GM10248 (cell line): ENCODE measurements around the gene ULK4.

Experiments used
- CTCF ChIA-PET: fragments of 300-600 bp; sonication (Branson Sonifier 250); formaldehyde crosslinking; extraction: SDS; loops from one replicate; lab custom pipeline; 2021; ENCODE audit warnings: antibody characterized with exemption; lab: Yijun Ruan, JAX
- POLR2A ChIA-PET: fragments of 350-650 bp; sonication (Branson Sonifier 250); formaldehyde crosslinking; extraction: SDS; loops from one replicate; lab custom pipeline; 2020; ENCODE audit warnings: antibody characterized with exemption; lab: Yijun Ruan, JAX
- DNase-seq: peaks from one replicate; pipeline ENCODE4 v3.0.0; 2012; ENCODE audit errors: extremely low spot score
- TF ChIP-seq, protein P1 (sequence below): IDR thresholded peaks from 2 replicates; pipeline ENCODE4 v1.5.1; 2012; ENCODE audit warnings: mild to moderate bottlenecking, low read depth; ENCODE audit errors: extremely low read depth, missing control alignments, control extremely low read depth

The ULK4 gene

DNA sequence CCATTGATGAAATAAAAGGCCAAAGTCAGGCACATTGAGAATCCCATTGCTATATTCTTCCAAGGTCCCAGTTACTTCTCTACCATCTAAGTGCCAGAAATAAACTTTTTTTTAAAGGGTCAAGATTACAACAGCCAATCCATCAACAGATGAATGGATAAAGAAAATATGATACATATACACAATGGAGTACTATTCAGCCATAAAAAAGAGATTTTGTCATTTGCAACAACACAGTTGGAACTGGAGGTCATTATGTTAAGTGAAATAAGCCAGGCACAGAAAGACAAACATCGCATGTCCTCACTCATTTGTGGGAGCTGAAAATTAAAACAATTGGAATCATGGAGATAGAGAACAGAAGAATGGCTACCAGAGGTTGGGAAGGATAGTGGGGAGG is 25.5 kb downstream of the ULK4 start:
- POLR2A ChIA-PET: no interaction called here
- TF ChIP-seq, protein P1, sequence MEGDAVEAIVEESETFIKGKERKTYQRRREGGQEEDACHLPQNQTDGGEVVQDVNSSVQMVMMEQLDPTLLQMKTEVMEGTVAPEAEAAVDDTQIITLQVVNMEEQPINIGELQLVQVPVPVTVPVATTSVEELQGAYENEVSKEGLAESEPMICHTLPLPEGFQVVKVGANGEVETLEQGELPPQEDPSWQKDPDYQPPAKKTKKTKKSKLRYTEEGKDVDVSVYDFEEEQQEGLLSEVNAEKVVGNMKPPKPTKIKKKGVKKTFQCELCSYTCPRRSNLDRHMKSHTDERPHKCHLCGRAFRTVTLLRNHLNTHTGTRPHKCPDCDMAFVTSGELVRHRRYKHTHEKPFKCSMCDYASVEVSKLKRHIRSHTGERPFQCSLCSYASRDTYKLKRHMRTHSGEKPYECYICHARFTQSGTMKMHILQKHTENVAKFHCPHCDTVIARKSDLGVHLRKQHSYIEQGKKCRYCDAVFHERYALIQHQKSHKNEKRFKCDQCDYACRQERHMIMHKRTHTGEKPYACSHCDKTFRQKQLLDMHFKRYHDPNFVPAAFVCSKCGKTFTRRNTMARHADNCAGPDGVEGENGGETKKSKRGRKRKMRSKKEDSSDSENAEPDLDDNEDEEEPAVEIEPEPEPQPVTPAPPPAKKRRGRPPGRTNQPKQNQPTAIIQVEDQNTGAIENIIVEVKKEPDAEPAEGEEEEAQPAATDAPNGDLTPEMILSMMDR: no peak
- no peak for DNase-seq
- CTCF ChIA-PET: interaction anchor here (0.8 to 1.2 kb wide), 3 partner anchors 17 to 163 kb away, joined by 3 to 4 read pairs (median 3); no protein-coding TSS in a partner anchor

DNA sequence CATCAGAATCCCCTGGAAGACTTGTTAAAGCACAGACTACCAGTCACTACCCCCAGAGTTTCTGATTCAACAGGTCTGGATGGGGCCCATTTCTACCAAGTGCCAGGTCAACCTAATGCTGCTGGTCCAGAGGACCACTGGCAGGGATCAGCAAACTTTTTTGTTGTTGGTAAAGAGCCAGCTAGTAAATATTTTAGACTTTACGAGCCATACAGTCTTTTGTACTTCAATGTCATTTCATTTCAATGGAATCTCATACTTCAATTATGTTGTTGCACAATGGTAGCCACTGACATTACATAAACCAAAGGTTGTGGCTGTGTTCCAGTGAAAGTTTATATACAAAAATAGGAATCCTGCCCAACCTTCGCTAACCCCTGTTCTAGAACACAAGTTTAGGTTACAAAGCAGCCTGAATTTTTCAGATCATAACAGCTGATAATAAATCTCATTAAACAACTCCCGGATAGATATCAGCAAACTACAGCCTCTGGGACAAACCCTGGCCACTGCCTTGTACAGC is 28.7 kb downstream of the ULK4 start:
- POLR2A ChIA-PET: no interaction called here
- CTCF ChIA-PET: no interaction called here
- DNase-seq: no peak
- TF ChIP-seq, protein P1: no peak

DNA sequence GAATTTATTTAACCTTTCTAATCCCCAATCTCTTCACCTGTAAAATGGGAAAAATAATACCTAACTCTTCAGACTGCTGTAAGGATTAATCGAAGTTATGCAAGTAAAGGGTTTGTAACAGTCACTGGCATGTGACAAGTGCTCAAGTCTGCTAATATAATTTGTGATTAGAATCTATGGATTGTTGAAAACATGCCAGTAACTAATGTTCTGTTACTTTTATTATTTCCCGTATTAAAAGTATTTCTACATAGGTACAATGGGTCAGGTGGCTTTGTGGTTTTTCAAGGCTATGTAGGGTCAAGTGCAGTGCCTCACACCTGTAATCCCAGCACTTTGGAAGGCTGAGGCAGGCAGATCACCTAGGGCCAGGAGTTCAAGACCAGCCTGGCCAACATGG is 29.4 kb downstream of the ULK4 start:
- ChIA-PET CTCF (no interaction called here), POLR2A (no interaction called here)
- no peak for DNase-seq
- TF ChIP-seq, protein P1: no peak

DNA sequence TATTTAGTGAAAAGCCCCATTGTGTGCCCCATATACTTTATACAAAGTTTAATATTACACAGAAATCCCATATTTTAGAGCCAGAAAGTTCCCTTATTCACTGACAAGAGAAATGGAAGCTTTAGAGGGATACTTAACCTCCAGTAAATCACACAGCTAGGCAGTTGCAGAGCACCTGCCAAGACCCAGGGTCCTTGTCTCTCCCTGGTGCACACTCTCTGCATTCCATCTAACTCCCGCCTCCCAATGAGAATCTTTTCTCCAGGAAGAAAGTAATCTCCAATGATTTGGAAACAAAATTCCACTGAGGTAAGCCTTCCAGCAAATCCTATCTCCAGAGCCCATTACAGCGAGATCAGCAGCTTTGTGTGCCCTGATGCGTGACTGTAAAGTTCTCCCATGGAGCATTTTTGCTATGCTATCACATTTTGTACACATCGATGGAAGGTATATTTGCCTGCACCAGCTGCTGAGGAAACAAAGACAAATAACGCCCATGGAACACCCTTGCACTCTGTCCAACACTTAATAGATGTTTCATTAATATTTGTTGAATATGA is 41.4 kb downstream of the ULK4 start:
- CTCF ChIA-PET: interaction anchor here (1.0 to 2.1 kb wide), 3 partner anchors 15 to 1340 kb away, joined by 3 to 5 read pairs (median 4); no protein-coding TSS in a partner anchor
- POLR2A ChIA-PET: no interaction called here
- TF ChIP-seq, protein P1: no peak
- no peak for DNase-seq

DNA sequence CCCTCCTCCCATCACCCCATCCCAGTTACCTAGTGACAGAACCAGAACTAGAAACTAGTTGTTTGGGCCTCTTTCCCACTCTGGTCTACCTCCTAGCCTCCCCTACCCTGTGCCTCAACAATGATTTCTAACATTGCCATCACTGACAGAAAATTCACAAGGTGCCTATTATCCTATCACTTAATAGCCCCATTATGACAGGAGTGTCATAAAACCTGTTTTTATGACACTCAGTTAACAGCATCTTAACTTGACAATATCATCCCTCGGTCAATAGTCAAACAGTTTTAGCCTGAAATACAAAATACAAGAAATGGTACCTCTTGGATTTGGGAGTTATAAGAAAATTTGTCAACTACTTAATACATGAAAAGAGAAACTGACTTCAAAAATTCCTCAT is 46.5 kb downstream of the ULK4 start:
- POLR2A ChIA-PET: no interaction called here
- CTCF ChIA-PET: interaction anchor here (1.4 kb wide), 1 partner anchor 1331 kb away, joined by 3 read pairs; no protein-coding TSS in a partner anchor
- DNase-seq: no peak
- TF ChIP-seq, protein P1: no peak

DNA sequence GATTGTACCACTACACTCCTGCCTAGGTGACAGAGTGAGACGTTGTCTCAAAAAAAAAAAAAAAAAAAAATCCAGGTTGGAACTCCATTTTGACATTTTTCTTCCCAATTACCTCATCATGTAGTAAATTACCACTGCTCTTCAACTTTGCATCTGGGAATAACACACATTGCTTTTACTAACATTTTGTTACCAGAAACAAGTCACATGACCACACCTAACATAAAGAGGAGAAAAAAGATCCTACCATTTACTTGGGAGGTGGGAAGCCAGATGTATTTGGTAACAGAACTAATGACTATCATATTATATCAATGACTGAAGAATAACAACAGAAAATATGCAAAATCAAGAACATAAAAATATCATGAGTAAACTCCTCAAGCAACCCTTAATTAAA is 49.6 kb downstream of the ULK4 start:
- DNase-seq: no peak
- TF ChIP-seq, protein P1: no peak
- CTCF ChIA-PET: no interaction called here
- POLR2A ChIA-PET: no interaction called here
